AML-193 (cell line): Measurements from ENCODE around the gene KDM3A.

Experiments used
- DNase-seq, 2 experiments: peaks; one replicate each; lab custom pipeline; 2025; lab: John Stamatoyannopoulos, UW

Gene KDM3A

DNA sequence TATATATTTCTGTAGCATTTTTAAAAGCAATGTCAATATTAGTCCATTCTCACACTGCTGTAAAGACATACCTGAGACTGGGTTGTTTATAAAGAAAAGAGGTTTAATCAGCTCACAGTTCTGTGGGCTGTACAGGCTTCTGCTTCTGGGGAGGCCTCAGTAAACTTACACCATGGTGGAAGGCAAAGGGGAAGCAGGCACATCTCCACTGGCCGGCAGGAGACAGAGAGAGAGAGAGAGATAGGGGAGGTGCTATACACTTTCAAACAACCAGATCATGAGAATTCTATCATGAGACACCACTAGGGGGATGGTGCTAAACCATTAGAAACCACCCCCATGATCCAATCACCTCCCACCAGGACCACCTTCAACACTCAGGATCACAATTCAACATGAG is 79.0 kb downstream of the KDM3A start:
- no peak for DNase-seq

DNA sequence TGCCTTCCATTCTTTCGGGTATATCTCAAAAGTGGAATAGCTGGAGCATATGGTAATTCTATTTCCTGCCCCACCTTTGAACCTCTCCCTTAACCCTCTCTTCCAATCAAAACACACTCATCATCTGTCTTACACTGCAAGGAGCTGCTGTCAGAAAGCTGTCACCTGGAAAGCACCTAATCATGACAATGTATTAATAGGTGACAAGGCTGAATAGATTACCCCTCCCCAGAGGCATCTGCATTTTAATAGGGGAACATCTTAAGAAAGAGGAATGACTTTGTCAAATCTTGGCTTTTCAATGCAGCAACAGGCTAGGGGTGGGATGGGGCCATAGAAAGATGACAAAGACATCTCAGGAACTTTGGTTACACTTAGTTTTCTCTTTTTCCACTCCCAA is 80.8 kb downstream of the KDM3A start:
- DNase-seq = no peak

- DNase-seq = no peak
Observed at GRCh38 chr2:86522711-86523110, 81.5 kb downstream of the KDM3A start.

DNA sequence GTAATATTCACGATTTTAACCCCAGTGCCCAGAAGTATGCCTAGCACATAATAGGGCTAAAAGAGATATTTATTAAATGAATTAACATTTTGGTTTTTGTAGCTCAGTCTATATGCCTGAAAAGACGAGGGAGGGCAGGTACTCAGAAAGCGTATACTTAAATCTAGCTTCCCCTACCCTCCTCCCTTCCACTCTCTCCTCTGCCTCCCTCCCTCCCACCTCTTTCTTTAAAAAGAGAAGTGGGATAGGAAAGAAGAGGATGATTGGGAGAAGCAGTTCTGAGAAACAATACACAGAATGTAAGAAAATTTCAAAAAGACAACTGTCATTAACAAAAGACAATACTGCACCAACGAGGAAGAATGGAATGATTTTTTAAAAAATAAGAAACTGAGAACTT is 82.3 kb downstream of the KDM3A start:
- DNase-seq = no peak

DNA sequence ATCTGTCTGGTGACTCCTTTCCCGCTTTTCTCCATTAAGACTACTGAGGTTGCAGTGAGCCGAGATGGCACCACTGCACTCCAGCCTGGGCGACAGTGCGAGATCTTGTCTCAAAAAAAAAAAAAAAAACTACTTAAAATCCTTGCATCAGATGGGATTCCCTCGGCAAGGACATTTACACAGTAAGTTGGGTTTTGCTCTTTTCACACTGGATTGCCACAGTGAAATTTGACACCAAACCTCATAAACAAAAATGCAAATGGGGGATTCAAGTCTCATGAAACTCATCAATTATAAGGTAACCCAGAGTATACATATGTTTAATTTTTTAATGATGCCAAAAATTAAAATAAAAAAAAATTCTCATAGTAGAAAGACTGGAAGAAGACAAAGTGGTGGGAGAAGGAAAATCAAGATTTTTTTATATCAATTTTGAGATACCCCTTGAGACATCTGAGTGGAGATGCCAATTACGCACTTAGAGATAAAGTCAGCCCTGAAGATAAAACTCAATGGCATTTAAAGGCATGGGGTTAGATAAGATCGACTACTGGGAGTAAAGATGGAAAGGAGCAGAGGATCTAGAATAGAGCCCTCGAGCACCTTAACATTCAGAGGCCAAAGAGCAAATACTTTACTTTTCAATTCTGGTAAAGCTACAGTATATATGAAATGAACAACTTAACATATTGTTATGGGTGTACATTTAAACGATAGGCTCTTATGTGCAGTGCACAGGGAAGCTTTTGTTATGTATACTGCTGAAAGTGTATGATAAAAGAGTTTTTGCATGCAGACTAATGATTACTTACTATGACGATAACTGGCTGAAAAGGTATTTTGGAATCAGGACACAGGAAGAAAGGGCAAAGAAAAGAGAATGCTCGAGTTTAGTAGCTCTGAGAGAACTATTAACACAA is 84.5 kb downstream of the KDM3A start:
- no peak for DNase-seq

DNA sequence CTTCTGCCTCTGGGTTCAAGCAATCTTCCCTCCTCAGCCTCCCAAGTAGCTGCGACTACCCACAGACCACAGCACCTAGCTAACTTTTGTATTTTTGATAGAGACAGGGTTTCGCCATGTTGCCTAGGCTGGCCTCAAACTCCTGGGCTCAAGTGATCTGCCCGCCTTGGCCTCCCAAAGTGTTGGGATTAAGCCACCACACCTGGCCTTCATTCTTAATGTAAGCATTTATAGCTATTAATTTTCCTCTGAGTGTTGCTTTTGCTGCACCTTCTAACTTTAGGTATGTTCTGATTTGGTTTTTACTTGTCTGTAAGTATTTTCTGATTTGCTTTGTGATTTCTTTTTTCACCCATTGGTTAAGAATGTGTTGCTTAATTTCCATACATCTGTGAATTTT is 92.4 kb downstream of the KDM3A start:
- no peak for DNase-seq

DNA sequence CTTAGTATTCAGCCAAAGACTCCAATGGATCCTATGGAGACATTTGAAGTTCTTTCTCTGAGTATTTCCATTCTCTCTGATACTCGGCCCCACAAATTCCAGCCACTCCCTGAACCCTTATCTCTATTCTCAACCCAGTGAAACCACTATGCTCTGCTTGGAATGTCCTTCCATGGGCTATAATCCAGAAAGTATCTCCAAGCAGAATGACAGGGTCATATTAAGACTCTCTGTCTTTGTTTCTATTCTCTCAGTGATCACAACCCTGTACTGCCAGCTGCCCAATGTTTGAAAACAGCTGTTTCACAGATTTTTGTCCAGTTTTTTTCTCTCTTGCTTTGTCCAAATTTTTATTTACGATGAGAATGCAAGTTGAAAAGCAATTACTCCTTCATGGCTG is 100.2 kb downstream of the KDM3A start:
- no peak for DNase-seq
